ENCODE results near the gene PRDM5.
"Not testable (repeated sequence)": the region's sequence is repeated elsewhere in the genome, so short reads cannot be mapped to it uniquely, and the experiment has no call there.

The PRDM5 gene

GRCh38 chr4:120754590-120754989 lies 167.9 kb downstream of the PRDM5 start:
- peaks cover under 1% of the 10 kb centered on the region for H3K4me1 Mint-ChIP-seq
- peaks cover 4% of the 10 kb centered on the region for H3K9me3 Mint-ChIP-seq
- H3K27ac Mint-ChIP-seq, result no peak overlapping the region
- CTCF ChIA-PET, result no interaction called here
- H3K4me3 Mint-ChIP-seq, result no peak overlapping the region
- H3K27me3 Mint-ChIP-seq, result peaks cover 5% of the 10 kb centered on the region
- no peak for DNase-seq
- H3K36me3 Mint-ChIP-seq, result no peaks in the 10 kb centered on the region

GRCh38 chr4:120753854-120754253 lies 168.7 kb downstream of the PRDM5 start:
- Mint-ChIP-seq H3K9me3 (peaks cover 4% of the 10 kb centered on the region), H3K4me1 (peaks cover 8% of the 10 kb centered on the region), H3K36me3 (no peaks in the 10 kb centered on the region), H3K27me3 (peaks cover 5% of the 10 kb centered on the region), H3K27ac (no peak overlapping the region), H3K4me3 (no peak overlapping the region)
- no peak for DNase-seq
- CTCF ChIA-PET, result interaction anchor here (0.6 kb wide), 1 partner anchor 22 kb away, joined by 3 read pairs; no protein-coding TSS in a partner anchor

- Mint-ChIP-seq H3K4me3 (no peak overlapping the region), H3K27ac (no peak overlapping the region)
- CTCF ChIA-PET, result no interaction called here
These were observed 172.4 kb downstream of the PRDM5 start for GRCh38 chr4:120750152-120750525.

GRCh38 chr4:120749445-120750151 lies 172.9 kb downstream of the PRDM5 start:
- Mint-ChIP-seq H3K9me3 (peaks cover 4% of the 10 kb centered on the region), H3K4me3 (no peak overlapping the region), H3K27ac (no peak overlapping the region), H3K4me1 (peaks cover 8% of the 10 kb centered on the region), H3K27me3 (no peaks in the 10 kb centered on the region), H3K36me3 (no peaks in the 10 kb centered on the region)
- peak; percentile 37 for DNase-seq
- CTCF ChIA-PET, result no interaction called here

More at GRCh38 chr4:120750152-120750525, 172.4 kb downstream of the PRDM5 start:
- Mint-ChIP-seq H3K27me3 (no peaks in the 10 kb centered on the region), H3K9me3 (peaks cover 4% of the 10 kb centered on the region), H3K4me1 (peaks cover 8% of the 10 kb centered on the region), H3K36me3 (no peaks in the 10 kb centered on the region)
- no peak for DNase-seq

GRCh38 chr4:120741636-120742035 lies 180.9 kb downstream of the PRDM5 start:
- H3K4me3 Mint-ChIP-seq, DNase-seq, H3K9me3 Mint-ChIP-seq, H3K4me1 Mint-ChIP-seq, H3K27ac Mint-ChIP-seq, CTCF ChIA-PET, H3K27me3 Mint-ChIP-seq, H3K36me3 Mint-ChIP-seq: not testable (repeated sequence)

- Mint-ChIP-seq H3K9me3 (no peaks in the 10 kb centered on the region), H3K4me1 (no peaks in the 10 kb centered on the region), H3K36me3 (no peaks in the 10 kb centered on the region), H3K27me3 (peaks cover 4% of the 10 kb centered on the region), H3K27ac (no peak overlapping the region), H3K4me3 (no peak overlapping the region)
- no peak for DNase-seq
- CTCF ChIA-PET, result no interaction called here
These were observed 186.2 kb downstream of the PRDM5 start for GRCh38 chr4:120736312-120736711.

- CTCF ChIA-PET, result no interaction called here
- DNase-seq, result no peak
- no peak overlapping the region for H3K4me3 Mint-ChIP-seq
These were observed 188.6 kb downstream of the PRDM5 start for GRCh38 chr4:120733968-120734367.

GRCh38 chr4:120733054-120733453 lies 189.5 kb downstream of the PRDM5 start:
- no peak for DNase-seq
- no peak overlapping the region for H3K27ac Mint-ChIP-seq
- CTCF ChIA-PET, result no interaction called here
- H3K4me1 Mint-ChIP-seq, result no peaks in the 10 kb centered on the region
- no peaks in the 10 kb centered on the region for H3K9me3 Mint-ChIP-seq
- H3K27me3 Mint-ChIP-seq, result peaks cover 4% of the 10 kb centered on the region
- H3K36me3 Mint-ChIP-seq, result no peaks in the 10 kb centered on the region
- no peak overlapping the region for H3K4me3 Mint-ChIP-seq

More at GRCh38 chr4:120733968-120734367, 188.6 kb downstream of the PRDM5 start:
- Mint-ChIP-seq H3K36me3 (no peaks in the 10 kb centered on the region), H3K27me3 (peaks cover 4% of the 10 kb centered on the region), H3K27ac (no peak overlapping the region), H3K4me1 (no peaks in the 10 kb centered on the region), H3K9me3 (no peaks in the 10 kb centered on the region)

- H3K9me3 Mint-ChIP-seq, result no peaks in the 10 kb centered on the region
- H3K36me3 Mint-ChIP-seq, result no peaks in the 10 kb centered on the region
- peaks cover 4% of the 10 kb centered on the region for H3K27me3 Mint-ChIP-seq
- H3K4me3 Mint-ChIP-seq, result no peak overlapping the region
- no peak for DNase-seq
- CTCF ChIA-PET, result interaction anchor here (0.6 to 1.9 kb wide), 2 partner anchors 14 to 22 kb away, joined by 3 to 4 read pairs; no protein-coding TSS in a partner anchor
- H3K4me1 Mint-ChIP-seq, result no peaks in the 10 kb centered on the region
- no peak overlapping the region for H3K27ac Mint-ChIP-seq
These were observed 191.0 kb downstream of the PRDM5 start for GRCh38 chr4:120731561-120731960.

GRCh38 chr4:120730777-120731320 lies 191.7 kb downstream of the PRDM5 start:
- Mint-ChIP-seq H3K36me3 (no peaks in the 10 kb centered on the region), H3K4me3 (no peak overlapping the region), H3K27ac (no peak overlapping the region), H3K27me3 (peaks cover 4% of the 10 kb centered on the region), H3K9me3 (no peaks in the 10 kb centered on the region), H3K4me1 (no peaks in the 10 kb centered on the region)
- DNase-seq, result no peak
- CTCF ChIA-PET, result interaction anchor here (1.9 kb wide), 1 partner anchor 13 kb away, joined by 4 read pairs; no protein-coding TSS in a partner anchor

- CTCF ChIA-PET, result no interaction called here
- H3K9me3 Mint-ChIP-seq, result no peaks in the 10 kb centered on the region
- DNase-seq, result no peak
- peaks cover 4% of the 10 kb centered on the region for H3K27me3 Mint-ChIP-seq
- no peaks in the 10 kb centered on the region for H3K36me3 Mint-ChIP-seq
- H3K27ac Mint-ChIP-seq, result no peak overlapping the region
- H3K4me3 Mint-ChIP-seq, result no peak overlapping the region
- no peaks in the 10 kb centered on the region for H3K4me1 Mint-ChIP-seq
These were observed 193.4 kb downstream of the PRDM5 start for GRCh38 chr4:120728892-120729675.

- CTCF ChIA-PET, result no interaction called here
- Mint-ChIP-seq H3K9me3 (no peaks in the 10 kb centered on the region), H3K27me3 (peaks cover 4% of the 10 kb centered on the region), H3K36me3 (no peaks in the 10 kb centered on the region), H3K4me1 (no peaks in the 10 kb centered on the region), H3K27ac (no peak overlapping the region), H3K4me3 (no peak overlapping the region)
- no peak for DNase-seq
These were observed 196.6 kb downstream of the PRDM5 start for GRCh38 chr4:120725639-120726580.

- peaks cover 4% of the 10 kb centered on the region for H3K27me3 Mint-ChIP-seq
- DNase-seq, result no peak
- no peaks in the 10 kb centered on the region for H3K36me3 Mint-ChIP-seq
- CTCF ChIA-PET, result no interaction called here
- no peaks in the 10 kb centered on the region for H3K9me3 Mint-ChIP-seq
- H3K4me1 Mint-ChIP-seq, result no peaks in the 10 kb centered on the region
- no peak overlapping the region for H3K27ac Mint-ChIP-seq
- no peak overlapping the region for H3K4me3 Mint-ChIP-seq
These were observed 197.9 kb downstream of the PRDM5 start for GRCh38 chr4:120724656-120725055.

GRCh38 chr4:120723986-120724385 lies 198.5 kb downstream of the PRDM5 start:
- H3K27me3 Mint-ChIP-seq, result peaks cover 4% of the 10 kb centered on the region
- CTCF ChIA-PET, result no interaction called here
- DNase-seq, result no peak
- H3K4me3 Mint-ChIP-seq, result no peak overlapping the region
- H3K36me3 Mint-ChIP-seq, result no peaks in the 10 kb centered on the region
- no peaks in the 10 kb centered on the region for H3K4me1 Mint-ChIP-seq
- H3K9me3 Mint-ChIP-seq, result no peaks in the 10 kb centered on the region
- no peak overlapping the region for H3K27ac Mint-ChIP-seq

All from activated naive CD4-positive, alpha-beta T cell treated with anti-CD3 and anti-CD28 coated beads, Interleukin-2, amount 10 ng/mL, durations not matched to agents 7 days and 5 days (primary cell).